GM13976 (cell line): ENCODE results near the gene RNF222.
"Not testable (repeated sequence)": the region's sequence is repeated elsewhere in the genome, so short reads cannot be mapped to it uniquely, and the experiment has no call there.

Experiments used
- DNase-seq: peaks from one replicate; pipeline ENCODE4 v3.0.0; 2012; ENCODE audit warnings: low spot score
- CTCF ChIP-seq: IDR thresholded peaks from 2 replicates; pipeline ENCODE4 v1.5.1; 2012; ENCODE audit warnings: borderline replicate concordance, mild to moderate bottlenecking; ENCODE audit not compliant: insufficient read depth; ENCODE audit errors: extremely low read depth, missing control alignments, control extremely low read depth
- in situ Hi-C: fragments of 300-500 bp; cut with MboI; formaldehyde crosslinking; loops from one replicate; pipeline ENCODE4 v1.12.0; 2022; ENCODE audit warnings: low sequenced_read_pairs, mixed read lengths, inconsistent platforms; ENCODE audit not compliant: unreplicated experiment

RNF222 gene

GRCh38 chr17:8354236-8354635, 43.4 kb downstream of the RNF222 start:
- no peak for TF ChIP-seq CTCF
- no peak for DNase-seq
- in situ Hi-C loops, result no loop called here

DNA sequence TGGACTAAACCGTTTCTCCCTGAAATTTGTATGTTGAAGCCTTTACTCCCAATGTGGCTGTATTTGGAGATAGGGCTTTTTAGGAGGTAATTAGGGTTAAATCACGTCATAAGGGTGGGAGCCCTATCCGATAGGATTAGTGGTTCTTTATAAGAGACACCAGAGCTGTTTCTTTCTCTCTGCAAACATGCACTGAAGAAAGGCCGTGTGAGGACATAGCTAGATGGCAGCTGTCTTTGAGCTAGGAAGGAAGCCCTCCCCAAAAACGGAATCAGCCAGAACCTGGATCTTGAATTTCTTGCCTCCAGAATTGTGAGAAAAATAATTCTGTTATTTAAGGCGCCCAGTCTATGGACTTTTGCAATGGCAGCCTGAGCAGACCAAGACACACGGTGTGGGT, 43.9 kb downstream of the RNF222 start:
- no peak for DNase-seq
- in situ Hi-C loops, result no loop called here

DNA sequence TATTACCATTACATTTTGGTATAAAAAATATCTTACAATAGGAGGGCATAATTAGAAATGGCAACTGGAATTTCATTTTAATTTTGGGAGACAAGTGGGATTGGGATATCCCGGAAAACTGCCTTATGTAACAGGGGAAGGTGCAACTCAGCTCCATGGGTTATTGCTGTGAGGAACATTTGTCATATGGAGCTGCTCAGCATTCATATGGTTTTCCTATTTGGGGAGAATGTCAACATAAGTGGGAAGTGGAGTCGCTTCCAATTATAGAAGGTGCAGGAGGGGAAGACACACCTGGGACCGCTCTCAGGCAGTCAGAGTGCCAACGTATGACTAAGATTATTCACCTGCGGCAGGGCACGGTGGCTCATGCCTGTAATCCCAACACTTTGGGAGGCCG, 47.3 kb downstream of the RNF222 start:
- in situ Hi-C loops, result no loop called here
- TF ChIP-seq CTCF, result no peak
- DNase-seq, result no peak

More for the DNA sequence above, 43.9 kb downstream of the RNF222 start:
- TF ChIP-seq CTCF, result no peak

GRCh38 chr17:8347001-8347400, 50.6 kb downstream of the RNF222 start:
- in situ Hi-C loops, result not testable (repeated sequence)

GRCh38 chr17:8345951-8346665, 51.5 kb downstream of the RNF222 start:
- TF ChIP-seq CTCF, result no peak
- in situ Hi-C loops, result no loop called here
- DNase-seq, result no peak

More at GRCh38 chr17:8347001-8347400, 50.6 kb downstream of the RNF222 start:
- not testable (repeated sequence) for DNase-seq

DNA sequence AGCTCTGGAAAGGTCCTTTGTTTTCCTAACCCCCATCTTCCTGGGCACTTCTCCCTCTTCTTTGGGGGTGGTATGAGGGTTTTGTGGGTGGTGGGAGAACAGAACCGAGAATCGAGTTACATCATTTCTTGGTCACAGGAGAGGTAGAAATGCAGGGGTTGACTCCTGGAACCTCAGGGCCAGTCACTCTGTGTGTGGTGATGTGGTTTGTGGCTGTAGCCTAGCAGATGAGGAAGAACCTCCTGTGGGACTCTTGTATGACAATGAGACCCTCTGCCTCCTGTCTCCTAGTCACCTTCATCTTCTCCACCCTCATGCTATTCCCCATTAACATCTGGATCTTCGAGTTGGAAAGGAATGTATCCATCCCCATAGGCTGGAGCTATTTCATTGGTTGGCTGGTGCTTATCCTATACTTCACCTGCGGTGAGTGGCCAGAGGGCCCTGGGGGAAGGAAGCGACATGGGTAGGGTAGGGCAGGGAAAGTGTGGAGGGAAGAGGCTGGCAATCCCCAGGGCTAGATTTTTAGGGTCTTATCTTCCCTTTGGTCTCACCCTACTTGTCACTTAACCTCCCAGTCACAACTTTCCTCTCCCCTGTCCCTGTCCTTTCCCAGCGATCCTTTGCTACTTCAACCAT, 52.5 kb downstream of the RNF222 start:
- no peak for DNase-seq
- no peak for TF ChIP-seq CTCF
- in situ Hi-C loops, result no loop called here

DNA sequence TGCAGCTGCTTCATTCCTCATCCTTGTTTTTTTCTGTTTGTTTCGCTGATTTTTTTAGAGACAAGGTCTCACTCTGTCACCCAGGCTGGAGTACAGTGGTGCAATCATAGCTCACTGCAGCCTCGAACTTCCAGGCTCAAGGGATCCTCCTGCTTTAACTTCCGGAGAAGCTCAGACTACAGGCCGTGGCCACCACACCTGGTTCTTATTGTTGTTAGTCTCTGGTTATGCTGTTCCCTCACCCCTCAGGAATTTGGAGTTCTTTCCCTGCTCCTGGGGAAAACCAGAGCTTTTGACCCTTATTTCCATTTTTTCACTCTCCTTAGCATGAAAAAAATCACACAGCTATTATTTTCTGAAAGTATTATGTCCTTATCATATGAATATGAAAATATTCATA, 56.2 kb downstream of the RNF222 start:
- DNase-seq, result no peak
- TF ChIP-seq CTCF, result no peak
- in situ Hi-C loops, result no loop called here
